Esophagus squamous epithelium (tissue), 4 donors: ENCODE data around the gene C19orf67.

Experiments used
- POLR2A ChIP-seq, 4 donors: fragments of 450-650 bp; IDR thresholded peaks; one replicate each; pipeline ENCODE4 v1.6.1; 2017; ENCODE audit warnings: antibody characterized with exemption in 4 of 4, mild to moderate bottlenecking in 4 of 4, moderate library complexity in 3 of 4
- TF ChIP-seq, protein P1 (sequence below), 6 experiments: fragments of 450-650 bp in 4 of 6; fragments of 200-600 bp in 2 of 6; sonication (generic) in 2 of 6; IDR thresholded peaks; one replicate each; pipeline ENCODE4 v1.5.1; 2016 to 2019; ENCODE audit warnings: antibody characterized with exemption in 6 of 6, mild to moderate bottlenecking in 4 of 6, moderate library complexity in 4 of 6

DNA sequence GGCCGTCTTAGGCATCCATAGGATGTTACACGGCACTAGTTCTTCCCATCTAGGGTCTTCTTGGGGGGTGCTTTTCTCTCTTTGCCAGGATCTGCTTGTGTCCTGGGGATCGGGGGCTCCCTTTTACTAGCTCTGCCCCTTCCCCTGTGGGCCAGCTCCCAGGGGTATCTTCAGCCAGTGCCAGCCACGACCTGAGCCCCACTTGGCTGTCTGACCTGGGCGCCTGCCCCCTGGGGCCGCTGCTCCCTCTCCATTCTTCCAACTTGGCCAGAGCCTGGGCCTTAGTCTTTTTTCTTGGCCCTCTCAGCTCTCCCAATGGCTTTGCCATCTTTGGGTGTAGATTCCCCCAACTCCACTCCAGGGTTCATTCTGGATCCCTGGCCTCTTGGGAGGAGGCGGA, 28.9 kb upstream of the C19orf67 start:
- TF ChIP-seq, protein P1, sequence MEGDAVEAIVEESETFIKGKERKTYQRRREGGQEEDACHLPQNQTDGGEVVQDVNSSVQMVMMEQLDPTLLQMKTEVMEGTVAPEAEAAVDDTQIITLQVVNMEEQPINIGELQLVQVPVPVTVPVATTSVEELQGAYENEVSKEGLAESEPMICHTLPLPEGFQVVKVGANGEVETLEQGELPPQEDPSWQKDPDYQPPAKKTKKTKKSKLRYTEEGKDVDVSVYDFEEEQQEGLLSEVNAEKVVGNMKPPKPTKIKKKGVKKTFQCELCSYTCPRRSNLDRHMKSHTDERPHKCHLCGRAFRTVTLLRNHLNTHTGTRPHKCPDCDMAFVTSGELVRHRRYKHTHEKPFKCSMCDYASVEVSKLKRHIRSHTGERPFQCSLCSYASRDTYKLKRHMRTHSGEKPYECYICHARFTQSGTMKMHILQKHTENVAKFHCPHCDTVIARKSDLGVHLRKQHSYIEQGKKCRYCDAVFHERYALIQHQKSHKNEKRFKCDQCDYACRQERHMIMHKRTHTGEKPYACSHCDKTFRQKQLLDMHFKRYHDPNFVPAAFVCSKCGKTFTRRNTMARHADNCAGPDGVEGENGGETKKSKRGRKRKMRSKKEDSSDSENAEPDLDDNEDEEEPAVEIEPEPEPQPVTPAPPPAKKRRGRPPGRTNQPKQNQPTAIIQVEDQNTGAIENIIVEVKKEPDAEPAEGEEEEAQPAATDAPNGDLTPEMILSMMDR (IDR thresholded peaks at IDR 0.05): no peak
- no peak for TF ChIP-seq POLR2A (IDR thresholded peaks at IDR 0.05)
